T-helper 2 cell treated with Interferon-gamma antibody and Interleukin-4, amounts not matched to agents 100 ng/mL and 5 ng/mL, for 36 hours (primary cell): ENCODE measurements around the gene GPR42. TPM values are rescaled to one million over a fixed set of nuclear protein-coding genes. Genes with fewer than 3 reads are reported as not detected.
"Not testable (repeated sequence)": the region's sequence is repeated elsewhere in the genome, so short reads cannot be mapped to it uniquely, and the experiment has no call there.

ENCODE experiments used
- intact Hi-C: fragments of 100-400 bp; cut with micrococcal nuclease; formaldehyde crosslinking; loops from one replicate; pipeline ENCODE4 v1.15.1; 2023
- total RNA-seq: library from RNA; stranded (reverse); gene quantifications from 2 replicates; pipeline ENCODE4 v1.2.3, GENCODE V29; 2022

The GPR42 gene
- total RNA-seq, 1 donor from 2014 or later: not detected

DNA sequence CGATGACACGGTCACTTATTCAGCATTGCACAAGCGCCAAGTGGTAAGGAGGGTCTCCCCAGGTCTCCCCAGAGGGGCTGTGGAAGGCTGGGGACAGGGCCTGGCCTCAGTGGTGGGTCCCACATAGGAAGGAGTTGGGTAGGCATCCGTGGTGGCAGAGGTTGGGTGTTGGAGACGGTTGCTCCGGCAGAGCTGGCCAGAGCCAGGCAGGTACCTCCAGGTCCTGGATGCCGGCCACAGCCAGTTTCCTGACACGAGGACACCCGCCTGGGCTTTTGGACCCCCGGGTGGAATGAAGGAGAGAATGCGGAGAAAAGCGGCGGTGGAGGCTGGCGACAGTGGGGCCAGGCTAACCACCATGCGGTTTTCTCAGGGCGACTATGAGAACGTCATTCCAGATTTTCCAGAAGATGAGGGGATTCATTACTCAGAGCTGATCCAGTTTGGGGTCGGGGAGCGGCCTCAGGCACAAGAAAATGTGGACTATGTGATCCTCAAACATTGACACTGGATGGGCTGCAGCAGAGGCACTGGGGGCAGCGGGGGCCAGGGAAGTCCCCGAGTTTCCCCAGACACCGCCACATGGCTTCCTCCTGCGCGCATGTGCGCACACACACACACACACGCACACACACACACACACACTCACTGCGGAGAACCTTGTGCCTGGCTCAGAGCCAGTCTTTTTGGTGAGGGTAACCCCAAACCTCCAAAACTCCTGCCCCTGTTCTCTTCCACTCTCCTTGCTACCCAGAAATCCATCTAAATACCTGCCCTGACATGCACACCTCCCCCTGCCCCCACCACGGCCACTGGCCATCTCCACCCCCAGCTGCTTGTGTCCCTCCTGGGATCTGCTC, 24.4 kb upstream of the GPR42 start:
- intact Hi-C loops: loop anchor here (2.0 kb wide), 1 partner anchor 116 kb away; no protein-coding TSS in a partner anchor

DNA sequence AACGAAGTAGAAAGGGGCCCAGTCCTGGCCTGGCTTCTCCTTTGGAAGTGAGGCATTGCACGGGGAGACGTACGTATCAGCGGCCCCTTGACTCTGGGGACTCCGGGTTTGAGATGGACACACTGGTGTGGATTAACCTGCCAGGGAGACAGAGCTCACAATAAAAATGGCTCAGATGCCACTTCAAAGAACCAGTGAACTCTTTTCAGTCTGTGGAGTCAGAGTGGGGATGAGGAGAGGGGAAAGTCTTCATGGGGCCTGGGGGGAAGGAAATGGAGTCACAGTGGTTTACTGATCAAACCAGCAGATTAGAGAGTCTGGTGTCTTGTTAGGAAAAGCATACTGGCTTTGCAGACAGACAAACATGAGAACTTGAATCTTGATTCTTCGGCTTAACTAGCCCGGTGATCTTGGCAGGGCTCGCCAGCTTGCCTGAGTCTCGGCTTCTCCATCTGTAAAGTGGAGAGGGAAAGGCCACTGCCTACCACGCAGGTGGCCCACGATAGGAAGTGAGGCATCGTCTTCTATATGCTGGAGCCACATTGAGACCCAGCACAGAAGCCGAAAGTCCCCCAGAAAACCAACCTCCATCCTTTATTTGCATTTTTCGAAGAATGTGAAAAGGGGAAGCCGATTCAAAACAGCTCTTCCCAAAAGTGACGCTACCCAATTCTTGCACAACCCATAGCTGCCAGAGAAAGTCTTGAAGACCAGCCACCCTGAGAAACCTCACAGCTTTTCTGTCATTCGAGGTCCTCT, 23.5 kb upstream of the GPR42 start, which contains the start of gene FFAR1:
FFAR1 (plus strand) TSS at position 732 of the 759 bp plus-strand sequence. CDS start 3,650 bp downstream, outside the sequence.
- intact Hi-C loops: loop anchor here (2.0 kb wide), 1 partner anchor 115 kb away; no protein-coding TSS in a partner anchor

DNA sequence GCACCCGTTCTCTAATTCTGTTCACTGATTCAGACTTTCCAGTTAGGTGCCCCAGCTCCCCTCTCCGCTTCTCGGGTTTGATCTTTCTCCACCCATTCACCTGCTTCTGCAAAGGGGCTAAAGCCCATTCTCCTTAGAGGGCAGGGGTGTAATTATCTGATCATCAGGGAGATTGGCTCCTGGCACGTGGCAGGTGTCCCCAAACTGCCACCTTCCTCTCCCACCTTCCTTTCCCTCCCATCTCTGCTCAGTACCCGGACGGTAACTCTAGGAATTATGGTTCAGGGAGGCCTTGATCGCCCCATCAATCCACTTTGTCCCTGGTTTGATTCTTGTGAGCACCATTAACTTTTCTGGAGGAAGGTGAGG, 23.0 kb upstream of the GPR42 start:
- intact Hi-C loops: loop anchor here (2.0 kb wide), 1 partner anchor 115 kb away; no protein-coding TSS in a partner anchor

DNA sequence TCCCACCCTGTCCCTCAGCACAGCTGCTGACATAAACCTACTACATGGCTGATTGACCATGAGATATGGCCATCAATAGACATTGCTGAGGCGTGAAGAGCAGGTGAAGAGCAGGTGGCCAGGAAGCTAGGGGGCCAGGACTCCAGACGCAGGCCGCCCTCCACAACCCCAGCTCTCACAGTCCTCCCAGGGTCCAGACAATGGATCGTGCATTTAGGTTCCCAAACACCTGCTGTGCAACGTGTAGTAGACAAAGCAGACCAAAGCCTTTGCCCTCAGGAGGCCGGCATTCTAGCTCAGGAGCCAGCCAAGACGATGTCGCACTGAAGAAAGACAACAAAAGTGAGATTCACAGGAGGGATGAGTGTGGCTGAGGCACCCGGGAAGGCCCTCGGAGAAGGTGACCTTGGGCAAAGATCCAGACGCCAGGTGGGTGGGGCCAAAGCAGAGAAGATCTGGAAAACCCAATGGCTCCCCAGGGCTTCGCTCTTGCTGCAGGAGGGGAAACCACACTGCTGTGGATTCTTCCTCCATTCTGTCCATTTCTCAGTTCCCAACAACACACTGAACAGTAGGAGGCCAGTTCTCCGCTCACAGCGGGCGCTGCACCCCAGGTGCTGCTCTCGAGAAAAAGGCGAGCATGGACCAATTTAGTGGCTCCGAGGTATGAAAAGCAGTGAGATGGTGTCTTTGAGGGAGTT, 21.8 kb upstream of the GPR42 start:
- intact Hi-C loops: no loop called here

DNA sequence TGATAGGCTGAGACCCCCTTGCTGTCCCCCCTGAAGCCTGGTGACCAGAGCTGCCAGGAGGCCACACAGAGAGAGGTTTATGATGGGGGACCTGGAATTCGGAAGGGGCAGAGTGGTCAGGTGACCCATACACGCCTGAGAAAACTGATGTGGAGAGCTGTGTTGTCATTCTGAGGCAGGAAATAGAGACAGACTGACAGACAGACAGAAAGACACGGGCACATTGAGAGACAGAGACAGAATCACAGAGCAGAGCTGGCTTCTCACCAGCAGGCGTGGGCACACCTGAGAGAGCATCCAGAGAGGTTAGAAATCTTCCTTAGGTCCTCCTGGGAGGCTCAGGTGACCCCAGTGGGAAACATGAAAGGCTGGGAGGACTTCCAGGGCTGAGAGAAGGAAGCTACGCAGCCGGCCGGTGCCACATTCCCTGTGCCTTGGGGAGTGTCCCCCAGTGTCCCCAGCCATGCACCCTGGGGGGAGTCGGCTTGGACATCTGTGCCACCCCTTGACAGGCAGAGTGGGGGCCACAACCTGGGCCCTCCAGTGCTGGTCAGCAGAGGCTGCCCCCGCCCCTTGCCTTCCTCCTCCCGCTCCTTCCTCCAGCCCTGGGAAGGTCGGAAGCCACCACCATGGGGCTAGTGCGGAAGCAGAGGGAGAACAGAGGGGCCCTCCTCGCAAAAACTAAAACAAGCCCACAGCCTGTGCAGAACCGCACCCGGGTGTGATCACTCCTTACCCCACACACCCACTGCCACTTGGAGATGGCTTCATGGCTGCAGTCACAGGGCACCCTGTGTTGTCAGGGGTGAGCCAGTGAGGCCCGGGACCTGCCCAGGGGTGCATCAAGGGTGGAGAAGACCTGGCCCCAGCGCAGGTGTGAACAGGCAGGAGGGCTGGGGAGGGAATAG, 21.0 kb upstream of the GPR42 start:
- intact Hi-C loops: no loop called here

DNA sequence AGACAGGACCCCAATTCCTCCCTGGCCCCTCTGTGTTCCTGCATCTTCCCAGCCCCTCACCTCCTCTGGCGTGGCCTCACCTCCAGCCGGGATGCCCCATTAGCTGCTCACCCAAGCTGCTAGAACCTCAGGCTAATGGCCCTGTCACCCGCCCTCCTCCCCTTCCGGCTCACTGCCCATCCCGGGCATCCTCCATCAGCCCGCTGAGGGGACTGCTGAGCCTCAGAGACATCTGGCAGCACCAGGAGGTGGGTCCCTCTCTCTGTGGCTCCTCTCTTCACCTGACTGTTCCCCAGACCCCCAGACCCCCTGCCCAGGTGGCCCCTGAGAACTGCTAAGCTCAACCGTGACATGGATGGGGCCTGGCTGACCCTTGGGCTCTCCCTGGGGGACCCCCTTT, 20.3 kb upstream of the GPR42 start:
- intact Hi-C loops: no loop called here

DNA sequence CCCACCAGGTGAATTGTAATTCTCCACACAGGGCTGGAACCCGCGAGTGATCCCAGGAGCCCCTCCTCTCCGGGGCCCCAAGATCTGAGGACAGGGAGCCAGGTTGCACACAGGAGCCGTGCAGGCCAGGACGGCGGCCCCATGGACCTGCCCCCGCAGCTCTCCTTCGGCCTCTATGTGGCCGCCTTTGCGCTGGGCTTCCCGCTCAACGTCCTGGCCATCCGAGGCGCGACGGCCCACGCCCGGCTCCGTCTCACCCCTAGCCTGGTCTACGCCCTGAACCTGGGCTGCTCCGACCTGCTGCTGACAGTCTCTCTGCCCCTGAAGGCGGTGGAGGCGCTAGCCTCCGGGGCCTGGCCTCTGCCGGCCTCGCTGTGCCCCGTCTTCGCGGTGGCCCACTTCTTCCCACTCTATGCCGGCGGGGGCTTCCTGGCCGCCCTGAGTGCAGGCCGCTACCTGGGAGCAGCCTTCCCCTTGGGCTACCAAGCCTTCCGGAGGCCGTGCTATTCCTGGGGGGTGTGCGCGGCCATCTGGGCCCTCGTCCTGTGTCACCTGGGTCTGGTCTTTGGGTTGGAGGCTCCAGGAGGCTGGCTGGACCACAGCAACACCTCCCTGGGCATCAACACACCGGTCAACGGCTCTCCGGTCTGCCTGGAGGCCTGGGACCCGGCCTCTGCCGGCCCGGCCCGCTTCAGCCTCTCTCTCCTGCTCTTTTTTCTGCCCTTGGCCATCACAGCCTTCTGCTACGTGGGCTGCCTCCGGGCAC, 19.3 kb upstream of the GPR42 start:
- intact Hi-C loops: loop anchor here (1.0 kb wide), 2 partner anchors 117 to 144 kb away; no protein-coding TSS in a partner anchor

DNA sequence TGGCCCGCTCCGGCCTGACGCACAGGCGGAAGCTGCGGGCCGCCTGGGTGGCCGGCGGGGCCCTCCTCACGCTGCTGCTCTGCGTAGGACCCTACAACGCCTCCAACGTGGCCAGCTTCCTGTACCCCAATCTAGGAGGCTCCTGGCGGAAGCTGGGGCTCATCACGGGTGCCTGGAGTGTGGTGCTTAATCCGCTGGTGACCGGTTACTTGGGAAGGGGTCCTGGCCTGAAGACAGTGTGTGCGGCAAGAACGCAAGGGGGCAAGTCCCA, 18.8 kb upstream of the GPR42 start:
- intact Hi-C loops: loop anchor here (1.0 kb wide), 2 partner anchors 116 to 143 kb away; no protein-coding TSS in a partner anchor

DNA sequence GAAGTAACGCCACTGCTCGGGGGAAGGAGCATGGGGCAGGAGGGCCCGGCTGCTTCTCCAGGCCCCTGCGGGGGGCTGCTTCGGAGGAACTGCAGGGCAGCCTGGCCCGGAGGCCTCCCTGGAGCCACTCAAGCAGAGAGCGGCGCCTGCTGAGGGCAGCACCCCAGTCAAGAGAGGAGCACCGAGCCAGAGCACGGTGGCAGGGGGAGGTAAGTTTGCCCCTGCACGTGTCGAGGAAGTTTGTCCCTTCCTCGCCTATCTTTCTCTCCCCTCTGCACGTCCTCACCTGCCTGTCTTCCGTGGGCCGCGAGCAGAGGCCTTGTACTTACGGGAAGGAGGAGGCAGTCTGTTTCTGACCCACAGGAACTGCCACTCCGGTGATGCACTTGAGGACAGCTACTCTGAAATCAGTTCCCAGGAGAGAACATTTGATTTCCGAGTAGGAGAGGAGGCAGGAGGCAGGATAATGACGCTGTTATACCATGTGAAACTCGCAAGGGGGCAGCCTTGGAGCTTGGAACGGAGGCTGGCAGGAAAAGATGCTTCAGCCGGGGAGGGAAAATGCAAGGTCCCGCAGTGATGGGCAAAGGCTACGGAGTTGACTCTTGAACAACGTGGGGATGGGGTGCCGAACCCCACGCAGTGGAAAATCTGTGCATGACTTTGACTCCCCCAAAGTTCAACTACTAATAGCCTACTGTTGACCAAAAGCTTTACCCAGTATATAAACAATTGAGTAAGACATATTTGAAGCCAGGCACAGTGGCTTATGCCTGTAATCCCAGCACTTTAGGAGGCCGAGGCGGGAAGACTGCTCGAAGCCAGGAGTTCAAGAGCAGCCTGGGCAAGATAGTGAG, 18.2 kb upstream of the GPR42 start:
- intact Hi-C loops: loop anchor here (1.0 kb wide), 2 partner anchors 116 to 143 kb away; no protein-coding TSS in a partner anchor

DNA sequence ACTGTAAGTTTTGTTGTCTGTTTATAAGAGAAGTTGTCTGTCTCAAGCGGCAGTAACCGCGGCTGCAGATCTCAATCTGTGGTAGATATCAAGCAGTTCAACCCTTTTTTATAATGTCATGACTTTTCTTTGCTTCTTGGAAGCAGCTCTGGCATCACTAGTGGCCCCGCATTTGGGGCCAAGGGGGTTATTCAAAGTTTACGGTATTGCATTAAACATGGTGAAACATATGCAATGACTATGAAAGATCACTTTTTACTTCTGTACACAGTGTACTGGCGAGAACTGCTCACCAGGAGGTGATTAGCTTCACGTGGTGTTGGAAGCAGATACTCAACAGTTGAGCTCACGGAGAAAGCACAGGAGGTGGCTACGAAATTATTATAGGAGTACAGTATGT, 17.2 kb upstream of the GPR42 start:
- intact Hi-C loops: no loop called here

DNA sequence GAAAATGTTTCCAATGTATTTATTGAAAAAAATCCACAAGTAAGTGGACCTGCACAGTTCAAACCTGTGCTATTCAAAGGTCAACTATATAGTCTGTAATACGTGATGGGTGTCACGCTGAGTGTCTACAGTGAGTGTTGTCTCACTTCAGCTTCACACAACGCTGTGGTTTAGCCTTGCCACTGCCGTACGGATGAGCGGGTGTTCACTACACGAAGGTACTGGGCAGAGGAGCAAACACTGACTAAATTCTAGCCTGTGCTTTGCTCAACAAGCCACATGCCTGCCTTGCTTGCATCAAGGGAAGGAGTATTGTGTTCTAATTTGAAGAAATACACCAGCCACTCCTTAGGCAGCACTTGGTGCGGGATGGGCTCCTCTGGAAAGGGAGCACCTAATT, 16.0 kb upstream of the GPR42 start:
- intact Hi-C loops: no loop called here

DNA sequence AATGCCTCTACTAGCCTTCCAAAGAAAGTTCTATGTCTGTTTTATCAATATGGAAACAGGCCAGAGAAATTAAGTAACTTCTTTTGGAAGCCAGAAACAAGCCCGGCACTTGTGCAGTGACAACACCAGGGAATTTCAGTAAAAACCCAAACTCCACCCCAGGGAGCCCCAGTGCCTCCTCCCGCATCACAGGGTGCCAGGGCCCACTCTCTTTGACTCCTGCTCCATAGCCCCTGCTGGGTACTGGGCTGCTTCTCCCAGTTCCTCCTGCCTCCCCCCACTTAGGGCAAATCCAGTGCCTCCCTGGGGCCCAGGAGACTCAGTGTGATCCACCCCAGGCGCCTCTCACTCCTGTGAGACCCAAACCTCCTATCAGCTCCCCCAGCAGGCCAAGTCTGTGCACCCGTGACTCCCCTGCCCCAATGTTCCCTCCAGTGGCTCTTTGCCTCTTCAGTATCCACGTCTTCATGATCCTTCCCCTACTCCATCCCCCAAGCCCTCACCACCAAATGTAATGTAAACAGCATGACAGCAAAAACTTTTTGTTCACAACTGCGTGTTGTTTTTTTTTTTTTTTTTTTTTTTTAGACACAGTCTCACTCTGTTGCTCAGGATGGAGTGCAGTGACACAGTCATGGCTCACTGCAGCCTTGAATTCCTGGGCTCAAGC, 14.9 kb upstream of the GPR42 start:
- intact Hi-C loops: no loop called here

DNA sequence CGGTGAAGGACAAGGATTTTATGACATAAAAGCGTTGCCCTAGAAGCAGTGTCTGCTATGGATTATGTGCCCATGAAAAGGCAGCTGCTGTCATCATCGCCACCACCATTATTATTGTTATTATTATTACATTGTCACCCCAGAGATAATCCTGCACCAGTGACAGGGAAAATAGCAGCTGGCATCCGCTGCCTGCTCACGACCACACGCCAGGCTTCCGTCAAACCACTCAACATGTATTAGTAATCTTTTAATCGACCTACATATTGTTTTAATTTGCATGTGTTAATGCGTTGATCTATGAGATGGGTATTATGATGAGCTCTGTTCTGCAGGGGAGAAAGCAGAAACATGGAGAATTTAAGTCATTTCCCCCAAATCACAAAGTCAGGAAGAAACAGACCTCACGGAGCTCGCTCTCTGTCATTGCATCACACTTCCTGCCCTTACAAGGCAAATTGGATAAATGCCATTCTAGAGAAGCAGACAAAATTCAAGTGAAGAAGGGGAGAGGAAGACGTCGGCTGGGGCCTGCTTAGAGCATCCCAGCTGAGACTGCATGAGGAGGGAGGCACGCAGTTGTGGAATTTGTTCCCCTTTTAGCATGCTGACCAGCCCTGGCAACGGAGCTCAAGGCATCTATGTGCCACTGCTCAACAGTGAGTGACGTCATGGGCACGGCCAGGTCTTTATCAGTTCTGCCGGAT, 12.8 kb upstream of the GPR42 start, which contains the start of gene FFAR3:
FFAR3 (plus strand) TSS at position 594 of the 707 bp plus-strand sequence. CDS start 431 bp downstream, outside the sequence.
- intact Hi-C loops: no loop called here

DNA sequence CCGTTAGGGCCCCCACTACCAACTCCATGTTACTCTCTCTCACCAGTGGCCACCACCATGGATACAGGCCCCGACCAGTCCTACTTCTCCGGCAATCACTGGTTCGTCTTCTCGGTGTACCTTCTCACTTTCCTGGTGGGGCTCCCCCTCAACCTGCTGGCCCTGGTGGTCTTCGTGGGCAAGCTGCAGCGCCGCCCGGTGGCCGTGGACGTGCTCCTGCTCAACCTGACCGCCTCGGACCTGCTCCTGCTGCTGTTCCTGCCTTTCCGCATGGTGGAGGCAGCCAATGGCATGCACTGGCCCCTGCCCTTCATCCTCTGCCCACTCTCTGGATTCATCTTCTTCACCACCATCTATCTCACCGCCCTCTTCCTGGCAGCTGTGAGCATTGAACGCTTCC, 12.0 kb upstream of the GPR42 start:
- intact Hi-C loops: not testable (repeated sequence)

DNA sequence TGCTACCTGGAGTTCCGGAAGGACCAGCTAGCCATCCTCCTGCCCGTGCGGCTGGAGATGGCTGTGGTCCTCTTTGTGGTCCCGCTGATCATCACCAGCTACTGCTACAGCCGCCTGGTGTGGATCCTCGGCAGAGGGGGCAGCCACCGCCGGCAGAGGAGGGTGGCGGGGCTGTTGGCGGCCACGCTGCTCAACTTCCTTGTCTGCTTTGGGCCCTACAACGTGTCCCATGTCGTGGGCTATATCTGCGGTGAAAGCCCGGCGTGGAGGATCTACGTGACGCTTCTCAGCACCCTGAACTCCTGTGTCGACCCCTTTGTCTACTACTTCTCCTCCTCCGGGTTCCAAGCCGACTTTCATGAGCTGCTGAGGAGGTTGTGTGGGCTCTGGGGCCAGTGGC, 11.5 kb upstream of the GPR42 start:
- intact Hi-C loops: not testable (repeated sequence)

DNA sequence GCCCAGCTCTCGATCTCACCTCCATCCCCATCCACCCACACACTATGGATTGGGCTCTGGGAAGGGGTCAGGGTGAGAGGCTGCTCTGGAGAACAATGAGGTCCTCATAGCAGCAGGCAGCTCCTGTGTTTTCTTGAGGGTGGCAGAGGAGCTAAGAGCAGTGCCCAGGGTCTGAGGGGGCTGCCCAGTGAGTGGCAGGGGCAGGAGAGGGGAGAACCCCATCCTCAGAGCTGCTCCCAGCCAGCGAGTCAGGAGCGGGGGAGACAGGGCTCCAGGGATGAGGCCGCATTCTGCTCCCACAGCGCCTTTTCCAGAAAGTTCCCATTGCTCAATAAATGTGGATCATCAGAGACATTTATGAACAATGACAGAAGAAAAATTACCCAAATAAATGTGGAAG, 10.8 kb upstream of the GPR42 start:
- intact Hi-C loops: not testable (repeated sequence)

DNA sequence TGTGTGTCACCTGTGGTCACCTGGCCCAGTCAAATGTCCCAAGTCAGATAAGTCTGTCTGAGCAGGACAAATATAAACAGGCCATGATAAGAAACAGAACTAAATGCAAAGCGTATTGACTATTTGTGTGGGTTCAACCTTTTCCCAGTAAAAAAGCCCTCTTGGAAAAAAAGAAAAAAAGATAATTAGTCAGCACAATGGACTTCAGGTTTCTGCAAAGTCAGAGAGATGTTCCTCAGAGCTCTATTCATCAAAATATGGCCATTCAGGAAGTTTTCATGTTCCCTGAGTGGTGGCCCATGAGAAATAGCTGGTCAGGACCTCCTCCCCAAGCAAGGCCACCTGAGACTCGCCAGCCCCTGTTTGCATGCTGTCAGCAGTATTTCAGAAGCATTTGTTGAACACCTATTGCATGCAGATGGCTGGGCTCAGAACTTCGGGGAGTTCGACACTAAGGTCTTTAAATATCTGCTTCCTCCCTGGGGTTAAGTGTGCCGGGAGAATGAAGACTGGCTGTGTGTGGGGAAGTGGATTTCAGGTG, 9.9 kb upstream of the GPR42 start:
- intact Hi-C loops: no loop called here
